Thymus (tissue), 11 donors: ENCODE measurements around the gene DAB1. TPM values are rescaled to one million over a fixed set of nuclear protein-coding genes. Genes with fewer than 3 reads are reported as not detected.

Experiments
- DNase-seq, 9 donors: peaks; one replicate each; pipeline ENCODE4 v3.0.0-alpha.2; 2013; ENCODE audit warnings: low spot score in 9 of 9, low read depth in 6 of 9, missing footprints in 1 of 9
- H3K27ac ChIP-seq, 2 donors: one replicate each; pipeline ENCODE4 v1.5.1; 2013; ENCODE audit warnings: control low read depth in 1 of 2, low read depth in 1 of 2, low read length in 1 of 2, mild to moderate bottlenecking in 1 of 2, moderate library complexity in 1 of 2
- H3K27me3 ChIP-seq, 2 donors: one replicate each; pipeline ENCODE4 v1.5.1; 2013; ENCODE audit warnings: low read length in 1 of 2; ENCODE audit not compliant: control insufficient read depth in 2 of 2, insufficient read depth in 1 of 2
- H3K36me3 ChIP-seq, 2 donors: one replicate each; pipeline ENCODE4 v1.5.1; 2013; ENCODE audit warnings: low read length in 1 of 2, mild to moderate bottlenecking in 1 of 2, moderate library complexity in 1 of 2; ENCODE audit not compliant: control insufficient read depth in 2 of 2, insufficient read depth in 2 of 2
- H3K4me1 ChIP-seq, 2 donors: one replicate each; pipeline ENCODE4 v1.5.1; 2013; ENCODE audit warnings: low read length in 2 of 2; ENCODE audit not compliant: control insufficient read depth in 2 of 2, insufficient read depth in 2 of 2
- H3K4me3 ChIP-seq, 2 donors: one replicate each; pipeline ENCODE4 v1.5.1; 2013; ENCODE audit warnings: low read length in 2 of 2, control low read depth in 1 of 2, mild to moderate bottlenecking in 1 of 2
- H3K9me3 ChIP-seq, 2 donors: one replicate each; pipeline ENCODE4 v1.5.1; 2013; ENCODE audit warnings: low read length in 1 of 2, mild to moderate bottlenecking in 1 of 2; ENCODE audit not compliant: control insufficient read depth in 2 of 2, insufficient read depth in 1 of 2
- WGBS: extraction: QIAGEN DNeasy Blood & Tissue Kit; methylation state at CpG from one replicate; pipeline ENCODE4 v1.1.7; 2013; 5-methylcytosine and 5-hydroxymethylcytosine counted together
- polyA plus RNA-seq: library from polyadenylated mRNA; stranded (reverse); fragments of 200-250 nt; gene quantifications from one replicate; pipeline ENCODE4 v1.2.3, GENCODE V29; 2013
- total RNA-seq: library from RNA; stranded (reverse); fragments of 120-200 nt; gene quantifications from one replicate; pipeline ENCODE4 v1.2.4, GENCODE V29; 2013
- donor health status: healthy.

DAB1 gene
- total and polyA plus RNA-seq, 2 donors: 0.09 to 0.23 TPM

DNA sequence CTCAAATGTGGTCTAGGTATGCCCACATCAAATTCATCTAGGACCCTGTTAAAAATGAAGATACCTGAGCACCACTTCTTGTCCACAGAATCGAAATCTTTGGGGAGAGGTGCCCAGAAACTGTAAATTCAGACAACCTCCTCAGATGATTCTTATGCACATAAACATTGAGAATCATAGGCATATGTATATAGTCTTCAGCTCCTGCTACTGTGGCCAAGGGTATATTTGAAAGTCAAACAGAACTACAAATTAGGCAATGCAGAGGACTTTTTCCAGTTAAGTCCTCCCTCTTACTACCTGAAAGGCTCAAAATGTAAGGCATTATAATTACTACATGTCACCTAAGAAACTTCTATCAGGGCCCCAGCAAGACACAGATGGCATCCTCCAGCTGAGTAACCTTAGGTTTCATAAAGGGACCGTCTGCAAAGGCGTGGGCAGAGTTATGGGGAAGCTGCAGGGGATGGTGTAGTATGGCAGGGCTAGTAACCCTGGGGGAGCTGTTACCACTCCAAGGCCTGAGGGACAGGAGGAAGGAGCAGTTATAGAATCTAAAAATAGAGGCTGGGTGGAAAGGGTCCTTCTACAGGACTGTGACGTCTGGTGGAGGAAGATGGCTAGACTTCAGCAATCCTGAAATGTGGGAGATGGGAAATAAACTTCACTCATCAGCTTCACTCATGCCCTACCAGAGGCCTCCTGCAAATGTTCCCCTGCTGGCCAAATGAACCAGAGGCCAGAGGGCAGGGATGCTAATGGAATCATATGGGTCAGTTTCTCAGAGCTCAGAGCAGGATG is 46.3 kb downstream of the DAB1 start:
- 54% methylated on average over 4 of the region's 4 CpGs for WGBS
- no peaks in the 10 kb centered on the region for H3K9me3 ChIP-seq
- H3K4me1 ChIP-seq: no peaks in the 10 kb centered on the region
- H3K27ac ChIP-seq: no peak overlapping the region
- no peak overlapping the region for H3K4me3 ChIP-seq
- no peaks in the 10 kb centered on the region for H3K27me3 ChIP-seq
- no peak for DNase-seq
- H3K36me3 ChIP-seq: no peaks in the 10 kb centered on the region

DNA sequence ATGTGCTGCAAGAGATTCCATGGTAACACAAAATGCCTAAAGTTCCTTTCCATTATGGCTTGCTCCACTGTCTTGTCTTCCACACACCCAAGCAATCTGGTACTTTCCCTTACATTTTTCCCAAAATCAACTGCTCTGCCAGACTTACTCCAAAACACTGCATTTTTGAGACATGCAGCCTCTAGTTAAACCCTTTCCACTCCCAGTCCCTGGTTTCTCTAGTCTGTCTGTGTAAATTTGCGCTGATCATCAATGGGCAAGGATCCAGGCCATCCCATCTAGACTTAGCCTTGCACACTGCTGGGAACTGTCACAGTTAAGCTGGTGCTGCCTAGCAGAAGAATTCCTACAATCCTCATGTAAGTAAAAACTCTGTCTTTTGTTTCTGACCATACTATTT is 47.8 kb downstream of the DAB1 start:
- Histone ChIP-seq H3K4me3 (no peak overlapping the region), H3K27ac (no peak overlapping the region), H3K27me3 (no peaks in the 10 kb centered on the region), H3K9me3 (no peaks in the 10 kb centered on the region), H3K4me1 (no peaks in the 10 kb centered on the region), H3K36me3 (no peaks in the 10 kb centered on the region)
- WGBS: 90% methylated on average over 1 of the region's 1 CpG
- no peak for DNase-seq

DNA sequence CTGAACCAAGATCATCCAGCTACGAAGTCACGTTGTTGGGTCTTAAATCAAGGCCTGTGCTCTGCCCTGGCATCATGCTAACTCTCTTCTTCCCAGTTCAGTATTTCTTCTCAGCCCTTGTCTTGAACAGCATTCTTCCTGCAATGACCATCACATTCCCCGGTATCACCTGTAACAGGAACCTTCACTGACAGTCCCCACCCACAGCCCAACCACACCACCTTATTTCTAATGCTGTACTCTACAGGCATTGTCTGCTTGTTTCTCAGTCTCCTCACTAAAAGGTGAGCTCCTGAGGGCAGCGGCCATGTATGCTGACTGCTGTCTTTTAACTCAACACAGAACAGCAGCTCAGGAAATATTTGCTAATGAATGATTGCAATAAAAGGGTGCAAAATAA is 54.0 kb downstream of the DAB1 start:
- Histone ChIP-seq H3K36me3 (no peaks in the 10 kb centered on the region), H3K4me3 (no peak overlapping the region), H3K4me1 (no peaks in the 10 kb centered on the region), H3K27me3 (no peaks in the 10 kb centered on the region), H3K27ac (no peak overlapping the region), H3K9me3 (peaks cover 0 to 14% of the 10 kb centered on the region in 2 donors)
- DNase-seq: no peak
- WGBS: 90% methylated on average over 4 of the region's 4 CpGs

DNA sequence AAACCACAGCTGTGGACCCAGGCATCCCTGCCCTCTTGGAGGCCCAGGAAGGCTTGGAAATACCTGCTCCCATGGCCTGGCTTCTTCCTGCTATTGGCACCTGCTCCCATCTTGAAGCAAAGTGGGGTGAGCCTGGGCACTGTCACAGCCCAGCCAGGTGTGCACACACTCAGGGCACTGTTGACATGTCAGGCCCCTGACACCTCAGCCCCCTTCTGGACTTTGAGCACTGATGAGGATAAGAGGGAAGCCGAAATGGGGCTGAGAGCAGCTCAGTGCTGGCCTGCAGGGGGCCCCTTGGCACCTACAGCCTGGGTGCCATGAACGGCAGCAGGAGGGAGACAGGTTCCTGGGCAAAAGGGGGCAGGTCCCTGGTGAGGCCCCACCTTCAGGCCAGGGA is 55.9 kb downstream of the DAB1 start:
- no peaks in the 10 kb centered on the region for H3K27me3 ChIP-seq
- H3K36me3 ChIP-seq: no peaks in the 10 kb centered on the region
- no peak for DNase-seq
- WGBS: 97% methylated on average over 2 of the region's 2 CpGs
- no peaks in the 10 kb centered on the region for H3K4me1 ChIP-seq
- peaks cover 0 to 14% of the 10 kb centered on the region in 2 donors for H3K9me3 ChIP-seq
- no peak overlapping the region for H3K27ac ChIP-seq
- H3K4me3 ChIP-seq: no peak overlapping the region

DNA sequence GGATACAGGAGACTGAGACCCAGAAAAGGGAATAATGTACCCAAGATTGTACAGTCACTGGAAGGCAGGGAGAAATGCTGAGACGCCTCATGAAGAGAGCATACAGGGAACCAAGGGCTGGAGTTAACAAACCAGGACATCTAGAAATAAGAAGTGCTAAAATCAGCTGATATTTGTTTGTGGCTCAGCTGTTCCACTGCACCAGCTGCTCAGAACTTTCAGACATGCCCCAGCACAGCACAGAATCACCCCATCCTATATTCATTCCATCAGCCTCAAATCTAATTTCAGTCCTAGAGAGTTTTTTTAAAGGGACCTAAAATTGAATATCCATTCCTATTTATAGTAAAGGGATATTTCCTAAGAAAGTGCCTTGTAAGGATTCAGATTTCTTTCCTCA is 60.2 kb downstream of the DAB1 start:
- no peaks in the 10 kb centered on the region for H3K27me3 ChIP-seq
- no peak overlapping the region for H3K4me3 ChIP-seq
- no peak for DNase-seq
- H3K9me3 ChIP-seq: peaks cover 0 to 13% of the 10 kb centered on the region in 2 donors
- WGBS: 89% methylated on average over 1 of the region's 1 CpG
- H3K27ac ChIP-seq: no peak overlapping the region
- no peaks in the 10 kb centered on the region for H3K4me1 ChIP-seq
- no peaks in the 10 kb centered on the region for H3K36me3 ChIP-seq

DNA sequence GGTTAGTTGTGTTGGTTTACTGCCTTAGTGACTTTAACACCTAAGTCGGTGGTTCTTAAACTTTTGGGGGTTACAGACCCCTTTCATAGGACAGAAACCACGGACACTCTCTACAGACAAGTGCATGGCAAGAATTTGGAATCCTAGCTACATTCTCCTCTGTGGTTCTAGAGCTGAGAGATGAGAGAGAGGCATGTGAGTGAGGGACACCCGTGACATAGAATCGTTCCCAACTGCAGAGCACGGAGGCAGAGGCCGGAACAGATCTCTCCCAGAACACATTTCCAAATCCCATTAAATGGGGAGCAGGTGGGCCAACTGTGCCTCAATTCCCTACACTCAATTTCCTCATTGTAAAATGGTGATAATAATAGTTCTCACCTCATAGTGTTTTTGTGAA is 60.7 kb downstream of the DAB1 start:
- 92% methylated on average over 6 of the region's 6 CpGs for WGBS
- H3K27ac ChIP-seq: no peak overlapping the region
- no peaks in the 10 kb centered on the region for H3K4me1 ChIP-seq
- H3K9me3 ChIP-seq: peaks cover 0 to 8% of the 10 kb centered on the region in 2 donors
- DNase-seq: no peak
- no peaks in the 10 kb centered on the region for H3K36me3 ChIP-seq
- no peak overlapping the region for H3K4me3 ChIP-seq
- H3K27me3 ChIP-seq: no peaks in the 10 kb centered on the region

DNA sequence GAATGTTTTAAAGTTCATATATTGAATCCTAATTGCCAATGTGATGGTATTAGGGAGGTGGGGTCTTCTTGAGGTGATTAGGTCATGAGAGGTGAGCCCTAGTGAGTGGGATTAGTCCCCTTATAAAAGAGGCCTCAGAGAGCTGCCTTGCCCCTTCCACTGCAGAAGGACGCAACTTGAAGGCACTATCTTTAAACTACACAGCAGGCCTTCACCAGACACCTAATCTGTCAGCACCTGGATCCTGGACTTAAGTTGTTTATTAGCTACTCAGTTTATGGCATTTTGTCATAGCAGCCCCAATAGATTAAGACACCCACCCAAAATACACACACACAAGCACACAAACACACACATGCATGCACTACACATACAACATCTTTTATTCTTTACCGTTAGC is 61.4 kb downstream of the DAB1 start:
- Histone ChIP-seq H3K4me1 (no peaks in the 10 kb centered on the region), H3K27me3 (no peaks in the 10 kb centered on the region), H3K4me3 (no peak overlapping the region), H3K36me3 (no peaks in the 10 kb centered on the region), H3K9me3 (peaks cover 0 to 2% of the 10 kb centered on the region in 2 donors), H3K27ac (no peak overlapping the region)
- DNase-seq: no peak
- WGBS: 69% methylated on average over 2 of the region's 2 CpGs

DNA sequence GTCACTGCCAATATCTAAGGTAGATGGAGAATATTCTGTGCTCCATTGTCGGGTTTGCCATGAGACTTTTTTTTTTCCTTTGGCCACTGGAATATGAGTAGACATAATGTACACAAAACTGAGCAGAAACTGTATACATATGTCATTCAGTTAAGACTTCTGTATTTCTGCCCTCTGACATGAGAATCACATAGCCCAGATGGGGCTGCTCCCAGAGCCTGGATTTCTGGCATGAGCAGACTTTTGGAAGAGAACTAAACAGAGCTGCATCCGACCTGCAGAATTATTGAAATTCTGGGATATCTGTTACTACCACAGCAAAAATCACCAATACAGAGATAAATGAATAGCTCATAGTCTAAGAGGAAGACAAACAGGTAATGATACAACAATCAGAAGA is 62.3 kb downstream of the DAB1 start:
- Histone ChIP-seq H3K4me1 (no peaks in the 10 kb centered on the region), H3K27ac (no peak overlapping the region), H3K9me3 (no peaks in the 10 kb centered on the region), H3K27me3 (no peaks in the 10 kb centered on the region), H3K36me3 (no peaks in the 10 kb centered on the region), H3K4me3 (no peak overlapping the region)
- DNase-seq: no peak
- 93% methylated on average over 2 of the region's 2 CpGs for WGBS

DNA sequence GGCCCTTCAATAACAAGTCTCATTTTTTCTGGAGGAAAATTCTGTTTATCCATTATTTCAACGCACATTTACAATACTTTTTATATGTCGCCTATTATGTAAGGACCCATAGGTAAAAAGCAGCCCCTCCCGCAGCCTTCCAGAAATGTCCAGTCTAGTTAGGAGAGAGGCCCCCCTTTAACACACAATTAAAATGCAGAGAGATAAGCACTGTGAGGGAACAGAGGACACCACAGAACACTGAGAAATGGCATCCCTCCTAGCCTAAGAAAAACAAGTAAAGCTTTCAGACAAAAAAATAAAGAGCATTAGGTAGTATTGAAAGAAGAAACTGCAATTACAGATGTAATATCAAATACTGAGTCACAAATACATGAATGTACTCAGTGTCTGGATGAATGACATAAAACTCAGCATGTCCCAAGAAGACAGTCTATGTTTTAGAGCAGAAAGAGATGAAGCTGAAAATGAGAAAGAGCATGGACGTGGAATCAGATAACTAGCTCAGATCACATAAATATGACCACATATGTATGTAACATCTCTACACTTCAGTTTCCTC is 62.9 kb downstream of the DAB1 start:
- Histone ChIP-seq H3K36me3 (no peaks in the 10 kb centered on the region), H3K27me3 (no peaks in the 10 kb centered on the region), H3K9me3 (no peaks in the 10 kb centered on the region), H3K4me3 (no peak overlapping the region), H3K4me1 (no peaks in the 10 kb centered on the region), H3K27ac (no peak overlapping the region)
- DNase-seq: no peak
- WGBS: 95% methylated on average over 4 of the region's 4 CpGs
